SK-N-SH (cell line): Measurements from ENCODE around the gene KCNN3. TPM values are rescaled to one million over a fixed set of nuclear protein-coding genes. Genes with fewer than 3 reads are reported as not detected.

Experiments
- CTCF ChIA-PET: fragments of 300-600, 350-600 bp; formaldehyde crosslinking; extraction: SDS; loops from one replicate; lab custom pipeline; 2021; lab: Yijun Ruan, JAX
- POLR2A ChIA-PET: fragments of 350-600 bp; sonication (Branson Sonifier 250); formaldehyde crosslinking; extraction: SDS; loops from one replicate; lab custom pipeline; 2020; ENCODE audit warnings: antibody characterized with exemption, inconsistent platforms; lab: Yijun Ruan, JAX
- DNase-seq: peaks from one replicate; pipeline ENCODE4 v3.0.0; 2012
- H2AFZ ChIP-seq: fragments of 200-600 bp; sonication (generic); 2 replicates; pipeline ENCODE4 v1.8.1; 2016; ENCODE audit warnings: antibody characterized with exemption, mild to moderate bottlenecking, low read depth
- H3F3A ChIP-seq: fragments of 200-600 bp; sonication (generic); replicated peaks from 2 replicates; pipeline ENCODE3; 2016; ENCODE audit warnings: antibody characterized with exemption, mild to moderate bottlenecking; ENCODE audit not compliant: insufficient read depth
- H3K27ac ChIP-seq, 2 experiments: fragments of 200-500 bp in 1 of 2; fragments of 200-600 bp in 1 of 2; sonication (Bioruptor generic) in 1 of 2; sonication (generic), shearing (Covaris generic) in 1 of 2; 2 replicates each; pipeline versions ENCODE4 v1.5.1 to v1.6.1; 2014 to 2016; ENCODE audit warnings: low read depth in 2 of 2, inconsistent platforms in 1 of 2, low read length in 1 of 2, mild to moderate bottlenecking in 1 of 2, mixed read lengths in 1 of 2
- H3K27me3 ChIP-seq: fragments of 200-600 bp; sonication (generic), shearing (Covaris generic); 2 replicates; pipeline ENCODE4 v1.6.1; 2016; ENCODE audit warnings: mixed run types; ENCODE audit not compliant: insufficient read depth
- H3K36me3 ChIP-seq, 2 experiments: fragments of 200-500 bp in 1 of 2; fragments of 200-600 bp in 1 of 2; sonication (Bioruptor generic) in 1 of 2; sonication (generic) in 1 of 2; replicated peaks in 1 of 2; 2 replicates each; pipeline versions ENCODE3 to v1.5.1; 2014 to 2016; ENCODE audit warnings: low read length in 1 of 2, mild to moderate bottlenecking in 1 of 2; ENCODE audit not compliant: insufficient read depth in 2 of 2, control insufficient read depth in 1 of 2
- H3K4me1 ChIP-seq, 2 experiments: fragments of 200-500 bp in 1 of 2; fragments of 200-600 bp in 1 of 2; sonication (Bioruptor generic) in 1 of 2; sonication (generic), shearing (Covaris generic) in 1 of 2; 2 replicates each; pipeline versions ENCODE4 v1.5.1 to v1.6.1; 2014 to 2016; ENCODE audit warnings: low read depth in 1 of 2, low read length in 1 of 2, mixed run types in 1 of 2; ENCODE audit not compliant: insufficient read depth in 2 of 2, control insufficient read depth in 1 of 2
- H3K4me2 ChIP-seq: fragments of 200-600 bp; sonication (generic), shearing (Covaris generic); 2 replicates; pipeline ENCODE4 v1.6.1; 2017; ENCODE audit warnings: mixed run types
- H3K4me3 ChIP-seq, 2 experiments: fragments of 200-500 bp in 1 of 2; fragments of 200-600 bp in 1 of 2; sonication (Bioruptor generic) in 1 of 2; sonication (generic), shearing (Covaris generic) in 1 of 2; 2 replicates each; pipeline versions ENCODE4 v1.5.1 to v1.8.1; 2014 to 2016; ENCODE audit warnings: low read depth in 2 of 2, inconsistent platforms in 1 of 2, low read length in 1 of 2, mild to moderate bottlenecking in 1 of 2, mixed read lengths in 1 of 2, moderate library complexity in 1 of 2
- H3K79me2 ChIP-seq: fragments of 200-600 bp; sonication (generic); 2 replicates; pipeline ENCODE4 v1.8.1; 2017; ENCODE audit warnings: mild to moderate bottlenecking; ENCODE audit not compliant: insufficient read depth
- H3K9ac ChIP-seq: fragments of 200-600 bp; sonication (generic); 2 replicates; pipeline ENCODE4 v1.6.1; 2017; ENCODE audit warnings: mixed run types
- H3K9me2 ChIP-seq: fragments of 200-600 bp; sonication (generic); 2 replicates; pipeline ENCODE4 v1.6.1; 2017; ENCODE audit warnings: mixed run types
- H3K9me3 ChIP-seq: fragments of 200-600 bp; sonication (generic); 2 replicates; pipeline ENCODE4 v1.6.1; 2017; ENCODE audit warnings: mixed run types, mild to moderate bottlenecking, moderate library complexity
- H4K20me1 ChIP-seq: fragments of 200-600 bp; sonication (generic); 2 replicates; pipeline ENCODE4 v1.6.1; 2017; ENCODE audit warnings: mild to moderate bottlenecking, mixed run types; ENCODE audit not compliant: insufficient read depth
- MXI1 ChIP-seq: IDR thresholded peaks from 2 replicates; pipeline ENCODE4 v1.6.1; 2012; ENCODE audit warnings: mild to moderate bottlenecking, low read depth, low read length, improper control_type of control experiment
- WGBS: methylation state at CpG from one replicate; pipeline ENCODE4 v1.1.6; 2017; ENCODE audit warnings: low lambda C conversion rate; 5-methylcytosine and 5-hydroxymethylcytosine counted together
- polyA plus RNA-seq, 3 experiments: library from polyadenylated mRNA; depleted of rRNA; stranded (reverse); fragments of >200 nt; gene quantifications; 2 replicates each; pipeline ENCODE4 v1.2.3, GENCODE V29; 2012
- TF ChIP-seq, protein P1 (sequence below): IDR thresholded peaks from 2 replicates; pipeline ENCODE4 v1.6.1; 2012; ENCODE audit warnings: mild to moderate bottlenecking, low read depth, low read length, moderate library complexity
- TF ChIP-seq, protein P2 (sequence below): IDR thresholded peaks from 2 replicates; pipeline ENCODE4 v1.4.0; 2012; ENCODE audit warnings: low read depth, borderline replicate concordance
- TF ChIP-seq, protein P3 (sequence below): fragments of 150-350 bp; IDR thresholded peaks from 2 replicates; pipeline ENCODE4 v1.6.1; 2016; ENCODE audit warnings: mild to moderate bottlenecking, low read depth, low read length

Gene KCNN3
- polyA plus RNA-seq, 1 of the 3 experiments (the other 2 are of a cell fraction): 0.16 TPM

DNA sequence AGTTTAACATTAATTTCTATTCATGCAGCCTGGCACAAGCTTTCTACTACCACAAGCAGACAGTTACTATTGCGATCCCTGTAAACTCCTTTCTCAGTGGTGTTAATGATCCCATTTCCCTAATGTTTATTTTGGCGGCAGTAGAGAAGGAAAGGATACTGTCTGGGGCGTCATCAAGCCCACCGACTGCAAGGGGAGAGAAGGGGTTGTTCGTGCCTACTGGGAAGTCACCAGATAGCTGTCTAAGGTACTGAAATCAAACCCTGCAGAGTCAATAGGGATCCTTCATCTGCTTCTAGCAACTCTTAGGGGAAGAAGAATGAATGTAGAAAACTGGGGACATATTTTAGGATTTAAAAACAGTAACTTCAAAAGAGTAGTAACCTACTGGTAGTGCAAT is 166.9 kb downstream of the KCNN3 start:
- no peaks in the 10 kb centered on the region for H3F3A ChIP-seq
- no peaks in the 10 kb centered on the region for H3K27me3 ChIP-seq
- no peak overlapping the region for H2AFZ ChIP-seq
- POLR2A ChIA-PET: no interaction called here
- TF ChIP-seq, protein P1, sequence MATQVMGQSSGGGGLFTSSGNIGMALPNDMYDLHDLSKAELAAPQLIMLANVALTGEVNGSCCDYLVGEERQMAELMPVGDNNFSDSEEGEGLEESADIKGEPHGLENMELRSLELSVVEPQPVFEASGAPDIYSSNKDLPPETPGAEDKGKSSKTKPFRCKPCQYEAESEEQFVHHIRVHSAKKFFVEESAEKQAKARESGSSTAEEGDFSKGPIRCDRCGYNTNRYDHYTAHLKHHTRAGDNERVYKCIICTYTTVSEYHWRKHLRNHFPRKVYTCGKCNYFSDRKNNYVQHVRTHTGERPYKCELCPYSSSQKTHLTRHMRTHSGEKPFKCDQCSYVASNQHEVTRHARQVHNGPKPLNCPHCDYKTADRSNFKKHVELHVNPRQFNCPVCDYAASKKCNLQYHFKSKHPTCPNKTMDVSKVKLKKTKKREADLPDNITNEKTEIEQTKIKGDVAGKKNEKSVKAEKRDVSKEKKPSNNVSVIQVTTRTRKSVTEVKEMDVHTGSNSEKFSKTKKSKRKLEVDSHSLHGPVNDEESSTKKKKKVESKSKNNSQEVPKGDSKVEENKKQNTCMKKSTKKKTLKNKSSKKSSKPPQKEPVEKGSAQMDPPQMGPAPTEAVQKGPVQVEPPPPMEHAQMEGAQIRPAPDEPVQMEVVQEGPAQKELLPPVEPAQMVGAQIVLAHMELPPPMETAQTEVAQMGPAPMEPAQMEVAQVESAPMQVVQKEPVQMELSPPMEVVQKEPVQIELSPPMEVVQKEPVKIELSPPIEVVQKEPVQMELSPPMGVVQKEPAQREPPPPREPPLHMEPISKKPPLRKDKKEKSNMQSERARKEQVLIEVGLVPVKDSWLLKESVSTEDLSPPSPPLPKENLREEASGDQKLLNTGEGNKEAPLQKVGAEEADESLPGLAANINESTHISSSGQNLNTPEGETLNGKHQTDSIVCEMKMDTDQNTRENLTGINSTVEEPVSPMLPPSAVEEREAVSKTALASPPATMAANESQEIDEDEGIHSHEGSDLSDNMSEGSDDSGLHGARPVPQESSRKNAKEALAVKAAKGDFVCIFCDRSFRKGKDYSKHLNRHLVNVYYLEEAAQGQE: peak; percentile 89
- TF ChIP-seq MXI1: no peak
- H3K79me2 ChIP-seq: no peaks in the 10 kb centered on the region
- CTCF ChIA-PET: interaction anchor here (1.3 to 1.4 kb wide), 2 partner anchors 57 to 342 kb away, joined by 3 to 5 read pairs; no protein-coding TSS in a partner anchor
- WGBS: 46% methylated on average over 5 of the region's 5 CpGs
- H4K20me1 ChIP-seq: no peaks in the 10 kb centered on the region
- no peaks in the 10 kb centered on the region for H3K4me1 ChIP-seq
- H3K36me3 ChIP-seq: no peaks in the 10 kb centered on the region
- H3K4me3 ChIP-seq: no peak overlapping the region
- no peak overlapping the region for H3K27ac ChIP-seq
- no peak overlapping the region for H3K4me2 ChIP-seq
- no peak for DNase-seq
- no peaks in the 10 kb centered on the region for H3K9me3 ChIP-seq
- H3K9ac ChIP-seq: no peak overlapping the region
- no peaks in the 10 kb centered on the region for H3K9me2 ChIP-seq

DNA sequence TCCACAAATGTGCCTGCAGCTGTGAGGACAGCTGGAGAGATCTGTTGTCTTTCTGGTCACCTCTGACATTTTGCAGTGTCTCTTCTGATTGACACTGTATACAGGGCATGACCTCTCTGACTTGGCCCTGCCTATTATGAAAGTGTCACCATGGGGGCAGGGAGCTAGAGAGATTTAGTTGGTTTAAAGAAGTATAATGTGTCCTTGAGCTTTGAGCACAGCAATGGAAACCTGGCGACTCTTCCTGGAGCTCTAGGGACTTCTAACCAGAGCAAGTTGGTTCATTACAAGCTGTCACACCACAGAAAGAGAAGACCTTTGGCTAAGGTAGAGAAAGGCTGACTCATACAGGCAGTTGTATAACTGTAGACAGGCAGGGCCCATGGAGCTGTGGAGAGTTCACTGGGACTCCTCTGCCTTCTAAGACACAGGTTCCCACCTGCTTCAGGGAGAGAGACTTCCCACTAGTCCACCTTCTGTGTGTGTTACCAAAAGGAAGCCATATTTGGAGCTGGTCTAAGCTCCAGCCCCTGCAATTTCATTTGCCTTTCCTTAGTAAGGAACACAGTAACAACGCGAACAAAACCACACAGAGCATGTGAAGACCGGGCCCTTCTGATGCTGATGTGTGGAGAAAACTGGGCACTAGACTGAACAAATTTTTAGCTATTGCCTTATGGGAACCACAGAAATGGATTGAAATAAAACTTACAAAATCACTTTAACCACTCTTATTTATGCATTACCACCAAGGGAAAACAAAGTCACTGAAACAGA is 171.6 kb downstream of the KCNN3 start:
- H3K36me3 ChIP-seq: no peaks in the 10 kb centered on the region
- H3K4me2 ChIP-seq: no peak overlapping the region
- DNase-seq: no peak
- POLR2A ChIA-PET: no interaction called here
- no peak overlapping the region for H3K4me3 ChIP-seq
- no peaks in the 10 kb centered on the region for H3K9me3 ChIP-seq
- no peaks in the 10 kb centered on the region for H3K79me2 ChIP-seq
- 81% methylated on average over 4 of the region's 4 CpGs for WGBS
- no peaks in the 10 kb centered on the region for H4K20me1 ChIP-seq
- TF ChIP-seq, protein P2, sequence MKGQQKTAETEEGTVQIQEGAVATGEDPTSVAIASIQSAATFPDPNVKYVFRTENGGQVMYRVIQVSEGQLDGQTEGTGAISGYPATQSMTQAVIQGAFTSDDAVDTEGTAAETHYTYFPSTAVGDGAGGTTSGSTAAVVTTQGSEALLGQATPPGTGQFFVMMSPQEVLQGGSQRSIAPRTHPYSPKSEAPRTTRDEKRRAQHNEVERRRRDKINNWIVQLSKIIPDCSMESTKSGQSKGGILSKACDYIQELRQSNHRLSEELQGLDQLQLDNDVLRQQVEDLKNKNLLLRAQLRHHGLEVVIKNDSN: no peak
- TF ChIP-seq, protein P3, sequence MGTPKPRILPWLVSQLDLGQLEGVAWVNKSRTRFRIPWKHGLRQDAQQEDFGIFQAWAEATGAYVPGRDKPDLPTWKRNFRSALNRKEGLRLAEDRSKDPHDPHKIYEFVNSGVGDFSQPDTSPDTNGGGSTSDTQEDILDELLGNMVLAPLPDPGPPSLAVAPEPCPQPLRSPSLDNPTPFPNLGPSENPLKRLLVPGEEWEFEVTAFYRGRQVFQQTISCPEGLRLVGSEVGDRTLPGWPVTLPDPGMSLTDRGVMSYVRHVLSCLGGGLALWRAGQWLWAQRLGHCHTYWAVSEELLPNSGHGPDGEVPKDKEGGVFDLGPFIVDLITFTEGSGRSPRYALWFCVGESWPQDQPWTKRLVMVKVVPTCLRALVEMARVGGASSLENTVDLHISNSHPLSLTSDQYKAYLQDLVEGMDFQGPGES: no peak
- TF ChIP-seq, protein P1: no peak
- TF ChIP-seq, all 33 proteins: peak for 0
- H3K4me1 ChIP-seq: no peaks in the 10 kb centered on the region
- no peaks in the 10 kb centered on the region for H3K27me3 ChIP-seq
- H3K9ac ChIP-seq: no peak overlapping the region
- H3F3A ChIP-seq: no peaks in the 10 kb centered on the region
- CTCF ChIA-PET: interaction anchor here (0.6 to 1.4 kb wide), 4 partner anchors 10 to 206 kb away, joined by 3 to 5 read pairs (median 3); no protein-coding TSS in a partner anchor
- H3K9me2 ChIP-seq: no peaks in the 10 kb centered on the region
- no peak overlapping the region for H3K27ac ChIP-seq
- H2AFZ ChIP-seq: no peak overlapping the region
